HCT116 (cell line): ENCODE measurements around the gene AVPI1. TPM values are rescaled to one million over a fixed set of nuclear protein-coding genes. Genes with fewer than 3 reads are reported as not detected.

ENCODE experiments used
- ATAC-seq: fragments of 200-7000 bp; cut with Tn5 transposase; 2 replicates; pipeline ENCODE4 v1.9.1; 2020; ENCODE audit warnings: mild to moderate bottlenecking, moderate library complexity
- BruUV-seq: library from RNA; stranded (reverse); fragments of 400-500 nt; replicated peaks from 2 replicates; lab custom pipeline; 2021; lab: Mats Ljungman, UMichigan
- CTCF ChIA-PET: fragments of 300-600 bp; sonication (Branson Sonifier 250); formaldehyde crosslinking; loops from one replicate; lab custom pipeline; 2021; ENCODE audit warnings: antibody characterized with exemption; lab: Charles Lee
- POLR2A ChIA-PET: fragments of 300-600, 350-600 bp; sonication (Branson Sonifier 250); formaldehyde crosslinking; loops from one replicate; lab custom pipeline; 2021; ENCODE audit warnings: antibody characterized with exemption; lab: Charles Lee
- RAD21 ChIA-PET, 2 experiments: fragments of 300-600 bp; sonication (Branson Sonifier 250); formaldehyde crosslinking; loops; one replicate each; lab custom pipeline; 2023; ENCODE audit warnings: low total read pairs in 2 of 2; ENCODE audit not compliant: uncharacterized antibody in 2 of 2, unreplicated experiment in 2 of 2, low non-redundant PET in 1 of 2; lab: Charles Lee
- DNase-seq: peaks from one replicate; pipeline ENCODE4 v3.0.0-alpha.2; 2010; ENCODE audit warnings: low read depth, low spot score
- H2AFZ ChIP-seq: fragments of 200-600 bp; shearing (Covaris generic), sonication (generic); 2 replicates; pipeline ENCODE4 v1.6.1; 2017; ENCODE audit warnings: low read depth, mixed run types, mixed read lengths, antibody characterized with exemption, low read length; ENCODE audit not compliant: poor library complexity, severe bottlenecking
- H3K27ac ChIP-seq: 2 replicates; pipeline ENCODE4 v1.5.1; 2012; ENCODE audit warnings: low read depth, low read length
- H3K27me3 ChIP-seq: fragments of 200-600 bp; sonication (generic); 2 replicates; pipeline ENCODE4 v1.6.1; 2016; ENCODE audit warnings: mixed run types, low read length, mixed read lengths; ENCODE audit not compliant: insufficient read depth
- H3K36me3 ChIP-seq, 2 experiments: fragments of 200-500 bp in 1 of 2; fragments of 200-600 bp in 1 of 2; sonication (Bioruptor generic) in 1 of 2; sonication (generic) in 1 of 2; 2 replicates each; pipeline versions ENCODE4 v1.5.1 to v1.6.1; 2014 to 2016; ENCODE audit warnings: low read length in 2 of 2, inconsistent platforms in 1 of 2, mixed read lengths in 1 of 2, mixed run types in 1 of 2; ENCODE audit not compliant: insufficient read depth in 2 of 2, control insufficient read depth in 1 of 2
- H3K4me1 ChIP-seq, 2 experiments: fragments of 200-600 bp in 1 of 2; sonication (generic) in 1 of 2; 2 replicates each; pipeline versions ENCODE4 v1.5.1 to v1.6.1; 2012 to 2017; ENCODE audit warnings: low read length in 2 of 2, inconsistent platforms in 1 of 2, mild to moderate bottlenecking in 1 of 2, mixed read lengths in 1 of 2, mixed run types in 1 of 2, moderate library complexity in 1 of 2; ENCODE audit not compliant: insufficient read depth in 2 of 2, control insufficient read depth in 1 of 2
- H3K4me2 ChIP-seq: fragments of 200-600 bp; sonication (generic); 2 replicates; pipeline ENCODE4 v1.6.1; 2017; ENCODE audit warnings: mixed run types, low read length, mixed read lengths
- H3K4me3 ChIP-seq, 2 experiments: fragments of 200-600 bp in 1 of 2; sonication (generic) in 1 of 2; replicated peaks in 1 of 2; 2 replicates each; pipeline ENCODE4 v1.5.1; 2011 to 2016; ENCODE audit warnings: low read length in 2 of 2, control low read depth in 1 of 2, low read depth in 1 of 2, mild to moderate bottlenecking in 1 of 2, mixed read lengths in 1 of 2, mixed run types in 1 of 2
- H3K79me2 ChIP-seq: fragments of 200-600 bp; sonication (generic); 2 replicates; pipeline ENCODE4 v1.6.1; 2017; ENCODE audit warnings: mild to moderate bottlenecking, mixed run types, low read length, moderate library complexity, mixed read lengths; ENCODE audit not compliant: insufficient read depth
- H3K9ac ChIP-seq: fragments of 200-600 bp; sonication (generic); 2 replicates; pipeline ENCODE4 v1.6.1; 2016; ENCODE audit warnings: low read length, mixed read lengths
- H3K9me2 ChIP-seq: fragments of 200-600 bp; sonication (generic), shearing (Covaris generic); 2 replicates; pipeline ENCODE4 v1.6.1; 2017; ENCODE audit warnings: mixed run types, mild to moderate bottlenecking, moderate library complexity; ENCODE audit not compliant: insufficient read depth
- H3K9me3 ChIP-seq, 2 experiments: fragments of 200-500 bp in 1 of 2; fragments of 200-600 bp in 1 of 2; sonication (Bioruptor generic) in 1 of 2; sonication (generic) in 1 of 2; 2 replicates each; pipeline ENCODE4 v1.6.1; 2014 to 2017; ENCODE audit warnings: low read length in 2 of 2, mixed read lengths in 2 of 2, inconsistent platforms in 1 of 2, low read depth in 1 of 2, mild to moderate bottlenecking in 1 of 2, mixed run types in 1 of 2, moderate library complexity in 1 of 2; ENCODE audit not compliant: control insufficient read depth in 1 of 2, insufficient read depth in 1 of 2
- H4K20me1 ChIP-seq: fragments of 200-600 bp; sonication (generic), shearing (Covaris generic); 2 replicates; pipeline ENCODE4 v1.6.1; 2017; ENCODE audit warnings: mixed run types, mild to moderate bottlenecking, moderate library complexity; ENCODE audit not compliant: insufficient read depth
- CTCF ChIP-seq, 3 experiments: fragments of 200-600 bp in 1 of 3; sonication (generic) in 1 of 3; IDR thresholded peaks in 2 of 3; conservative IDR thresholded peaks in 1 of 3; 2 replicates each; pipeline ENCODE4 v1.5.1; 2012 to 2017; ENCODE audit warnings: low read depth in 2 of 3, low read length in 2 of 3, antibody characterized with exemption in 1 of 3, borderline replicate concordance in 1 of 3, control low read depth in 1 of 3, mild to moderate bottlenecking in 1 of 3, mixed read lengths in 1 of 3, mixed run types in 1 of 3, moderate library complexity in 1 of 3; ENCODE audit not compliant: insufficient read depth in 1 of 3
- ELF1 ChIP-seq: IDR thresholded peaks from 2 replicates; pipeline ENCODE4 v1.6.1; 2012; ENCODE audit warnings: low read depth, borderline replicate concordance
- EZH2 ChIP-seq: fragments of 200-600 bp; sonication (generic); IDR thresholded peaks from 2 replicates; pipeline ENCODE4 v1.6.1; 2017; ENCODE audit warnings: antibody characterized with exemption, mixed run types
- POLR2AphosphoS5 ChIP-seq: IDR thresholded peaks from 2 replicates; pipeline ENCODE4 v1.6.1; 2011; ENCODE audit warnings: mild to moderate bottlenecking, low read depth, low read length, moderate library complexity
- REST ChIP-seq: IDR thresholded peaks from 2 replicates; pipeline ENCODE4 v1.6.1; 2012; ENCODE audit warnings: low read depth
- SIN3A ChIP-seq: IDR thresholded peaks from 2 replicates; pipeline ENCODE4 v1.6.1; 2012; ENCODE audit warnings: low read depth
- SP1 ChIP-seq: IDR thresholded peaks from 2 replicates; pipeline ENCODE4 v1.6.1; 2012; ENCODE audit warnings: low read depth
- SRF ChIP-seq: IDR thresholded peaks from 2 replicates; pipeline ENCODE4 v1.6.1; 2012; ENCODE audit warnings: low read depth
- TCF7L2 ChIP-seq: IDR thresholded peaks from 2 replicates; pipeline ENCODE4 v1.7.0; 2011; ENCODE audit warnings: borderline replicate concordance, inconsistent platforms; ENCODE audit not compliant: insufficient read depth, insufficient read length; ENCODE audit errors: extremely low read depth
- YY1 ChIP-seq: IDR thresholded peaks from 2 replicates; pipeline ENCODE4 v1.6.1; 2011; ENCODE audit warnings: low read length, low read depth, moderate library complexity, mild to moderate bottlenecking; ENCODE audit not compliant: insufficient replicate concordance; ENCODE audit errors: extremely low read depth
- ZFX ChIP-seq: fragments of 450-650 bp; IDR thresholded peaks from 2 replicates; pipeline ENCODE4 v1.6.1; 2017
- ZNF274 ChIP-seq: fragments of 200-500 bp; sonication (Bioruptor generic); IDR thresholded peaks from 2 replicates; pipeline ENCODE4 v1.6.1; 2014; ENCODE audit warnings: mild to moderate bottlenecking, low read depth, low read length, inconsistent platforms
- intact Hi-C: fragments of 100-400 bp; cut with micrococcal nuclease; formaldehyde crosslinking; loops from 2 replicates; pipeline ENCODE4 v1.10.0; 2022
- total RNA-seq: library from RNA; stranded (reverse); gene quantifications from one replicate; pipeline ENCODE4 v1.2.1, GENCODE V29; 2021; ENCODE audit not compliant: unreplicated experiment
- TF ChIP-seq, protein P1 (sequence below): IDR thresholded peaks from 2 replicates; pipeline ENCODE4 v1.6.1; 2011; ENCODE audit warnings: mild to moderate bottlenecking, low read length, moderate library complexity; ENCODE audit not compliant: insufficient replicate concordance; ENCODE audit errors: extremely low read depth
- TF ChIP-seq, protein P2 (sequence below): IDR thresholded peaks from 2 replicates; pipeline ENCODE4 v1.6.1; 2012

AVPI1 gene
- total RNA-seq, 1 experiment from 2014 or later = 26.7 TPM

GRCh38 chr10:97659589-97659988 is 27.5 kb downstream of the AVPI1 start:
- peaks cover 18 to 42% of the 10 kb centered on the region in 2 experiments for H3K36me3 ChIP-seq
- no peak for TF ChIP-seq YY1
- no peak for TF ChIP-seq SIN3A
- TF ChIP-seq SRF = no peak
- TF ChIP-seq ZFX = no peak
- TF ChIP-seq, protein P1, sequence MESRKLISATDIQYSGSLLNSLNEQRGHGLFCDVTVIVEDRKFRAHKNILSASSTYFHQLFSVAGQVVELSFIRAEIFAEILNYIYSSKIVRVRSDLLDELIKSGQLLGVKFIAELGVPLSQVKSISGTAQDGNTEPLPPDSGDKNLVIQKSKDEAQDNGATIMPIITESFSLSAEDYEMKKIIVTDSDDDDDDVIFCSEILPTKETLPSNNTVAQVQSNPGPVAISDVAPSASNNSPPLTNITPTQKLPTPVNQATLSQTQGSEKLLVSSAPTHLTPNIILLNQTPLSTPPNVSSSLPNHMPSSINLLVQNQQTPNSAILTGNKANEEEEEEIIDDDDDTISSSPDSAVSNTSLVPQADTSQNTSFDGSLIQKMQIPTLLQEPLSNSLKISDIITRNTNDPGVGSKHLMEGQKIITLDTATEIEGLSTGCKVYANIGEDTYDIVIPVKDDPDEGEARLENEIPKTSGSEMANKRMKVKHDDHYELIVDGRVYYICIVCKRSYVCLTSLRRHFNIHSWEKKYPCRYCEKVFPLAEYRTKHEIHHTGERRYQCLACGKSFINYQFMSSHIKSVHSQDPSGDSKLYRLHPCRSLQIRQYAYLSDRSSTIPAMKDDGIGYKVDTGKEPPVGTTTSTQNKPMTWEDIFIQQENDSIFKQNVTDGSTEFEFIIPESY = no peak
- TF ChIP-seq TCF7L2 = no peak
- no peak for TF ChIP-seq REST
- TF ChIP-seq ZNF274 = no peak
- no peak for TF ChIP-seq EZH2
- TF ChIP-seq, protein P2, sequence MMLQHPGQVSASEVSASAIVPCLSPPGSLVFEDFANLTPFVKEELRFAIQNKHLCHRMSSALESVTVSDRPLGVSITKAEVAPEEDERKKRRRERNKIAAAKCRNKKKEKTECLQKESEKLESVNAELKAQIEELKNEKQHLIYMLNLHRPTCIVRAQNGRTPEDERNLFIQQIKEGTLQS = no peak
- TF ChIP-seq ELF1 = no peak
- TF ChIP-seq POLR2AphosphoS5 = no peak
- TF ChIP-seq SP1 = no peak
- TF ChIP-seq CTCF (IDR thresholded peaks at IDR 0.05 in 2 of 3, conservative IDR thresholded peaks at IDR 0.05 in 1 of 3; ENCODE audit: borderline replicate concordance in 1 of 3, insufficient read depth in 1 of 3, low read depth in 2 of 3, low read length in 2 of 3) = no peak
- H4K20me1 ChIP-seq = no peaks in the 10 kb centered on the region
- ChIA-PET POLR2A (interaction anchor here (0.6 kb wide), 1 partner anchor 237 kb away, joined by 3 read pairs; no protein-coding TSS in a partner anchor), RAD21 (no interaction called here), CTCF (no interaction called here)
- H3K27me3 ChIP-seq = no peaks in the 10 kb centered on the region
- H3K79me2 ChIP-seq = no peaks in the 10 kb centered on the region
- no peaks in the 10 kb centered on the region for H3K9me3 ChIP-seq
- no peak for ATAC-seq
- no TSS peak for BruUV-seq
- no peak overlapping the region for H3K4me3 ChIP-seq
- no peak overlapping the region for H3K27ac ChIP-seq
- DNase-seq = no peak
- H3K9me2 ChIP-seq = no peaks in the 10 kb centered on the region
- intact Hi-C loops = no loop called here
- no peaks in the 10 kb centered on the region for H3K4me1 ChIP-seq
- no peak overlapping the region for H2AFZ ChIP-seq
- H3K9ac ChIP-seq = no peak overlapping the region
- no peak overlapping the region for H3K4me2 ChIP-seq
